IMR-90 (cell line): Measurements from ENCODE around the gene LRP3. TPM values are rescaled to one million over a fixed set of nuclear protein-coding genes. Genes with fewer than 3 reads are reported as not detected.

Experiments
- ATAC-seq: fragments of 200-7000 bp; cut with Tn5 transposase; 2 replicates; pipeline ENCODE4 v1.9.1; 2020; ENCODE audit warnings: low read depth, mild to moderate bottlenecking, moderate library complexity
- BruUV-seq: library from RNA; stranded (reverse); fragments of 400-500 nt; replicated peaks from 2 replicates; lab custom pipeline; 2021; lab: Mats Ljungman, UMichigan
- CTCF ChIA-PET: fragments of 300-600 bp; formaldehyde crosslinking; extraction: SDS; loops from one replicate; lab custom pipeline; 2021; ENCODE audit warnings: antibody characterized with exemption; lab: Yijun Ruan, JAX
- POLR2A ChIA-PET: fragments of 300-600 bp; sonication (Branson Sonifier 250); formaldehyde crosslinking; loops from one replicate; lab custom pipeline; 2022; ENCODE audit warnings: antibody characterized with exemption; ENCODE audit not compliant: unreplicated experiment; lab: Charles Lee
- DNase-seq: peaks from one replicate; pipeline ENCODE4 v3.0.0; 2013
- H2AFZ ChIP-seq: replicated peaks from 2 replicates; pipeline ENCODE3; 2013; ENCODE audit warnings: low read length, mild to moderate bottlenecking; ENCODE audit not compliant: poor library complexity
- H2AK5ac ChIP-seq: 2 replicates; pipeline ENCODE4 v1.6.1; 2013; ENCODE audit warnings: low read depth, low read length, inconsistent platforms
- H2AK9ac ChIP-seq: replicated peaks from 2 replicates; pipeline ENCODE3; 2013; ENCODE audit warnings: mild to moderate bottlenecking, low read depth, low read length, moderate library complexity; ENCODE audit not compliant: poor library complexity
- H2BK120ac ChIP-seq: 2 replicates; pipeline ENCODE4 v1.6.1; 2013; ENCODE audit warnings: low read depth, low read length, inconsistent platforms
- H2BK15ac ChIP-seq: 3 replicates; pipeline ENCODE4 v1.6.1; 2013; ENCODE audit warnings: low read depth, low read length, inconsistent platforms
- H2BK20ac ChIP-seq: 2 replicates; pipeline ENCODE4 v1.6.1; 2013; ENCODE audit warnings: low read depth, mild to moderate bottlenecking, inconsistent platforms, low read length, moderate library complexity
- H2BK5ac ChIP-seq: 2 replicates; pipeline ENCODE4 v1.6.1; 2013; ENCODE audit warnings: mild to moderate bottlenecking, low read depth, low read length, inconsistent platforms; ENCODE audit not compliant: poor library complexity, severe bottlenecking
- H3K14ac ChIP-seq: replicated peaks from 2 replicates; pipeline ENCODE4 v1.6.1; 2013; ENCODE audit warnings: low read depth, low read length, inconsistent platforms
- H3K18ac ChIP-seq: 2 replicates; pipeline ENCODE4 v1.6.1; 2013; ENCODE audit warnings: low read depth, low read length, control low read depth
- H3K23ac ChIP-seq: 2 replicates; pipeline ENCODE4 v1.6.1; 2013; ENCODE audit warnings: low read depth, low read length, inconsistent platforms
- H3K27ac ChIP-seq: 2 replicates; pipeline ENCODE4 v1.5.1; 2013; ENCODE audit warnings: mild to moderate bottlenecking, control low read depth, low read length; ENCODE audit not compliant: insufficient read depth
- H3K27me3 ChIP-seq: 2 replicates; pipeline ENCODE4 v1.6.1; 2013; ENCODE audit warnings: low read length; ENCODE audit not compliant: control insufficient read depth, insufficient read depth
- H3K36me3 ChIP-seq: 2 replicates; pipeline ENCODE4 v1.6.1; 2013; ENCODE audit warnings: low read length, mixed read lengths; ENCODE audit not compliant: control insufficient read depth, insufficient read depth
- H3K4ac ChIP-seq: 2 replicates; pipeline ENCODE4 v1.6.1; 2013; ENCODE audit warnings: low read depth, low read length, inconsistent platforms
- H3K4me1 ChIP-seq: 2 replicates; pipeline ENCODE4 v1.6.1; 2013; ENCODE audit warnings: low read length, mixed read lengths; ENCODE audit not compliant: control insufficient read depth, insufficient read depth
- H3K4me2 ChIP-seq: 2 replicates; pipeline ENCODE4 v1.6.1; 2013; ENCODE audit warnings: low read depth, mild to moderate bottlenecking, control low read depth, low read length, moderate library complexity
- H3K4me3 ChIP-seq: 2 replicates; pipeline ENCODE4 v1.5.1; 2013; ENCODE audit warnings: low read depth, mild to moderate bottlenecking, control low read depth, low read length, moderate library complexity; ENCODE audit not compliant: insufficient read depth
- H3K56ac ChIP-seq: 2 replicates; pipeline ENCODE4 v1.6.1; 2013; ENCODE audit warnings: low read length, inconsistent platforms; ENCODE audit not compliant: insufficient read depth; ENCODE audit errors: extremely low read depth
- H3K79me1 ChIP-seq, 2 experiments: 2 replicates each; pipeline ENCODE4 v1.6.1; 2013; ENCODE audit warnings: low read length in 2 of 2, inconsistent platforms in 1 of 2, low read depth in 1 of 2
- H3K9ac ChIP-seq: 2 replicates; pipeline ENCODE4 v1.6.1; 2013; ENCODE audit warnings: low read depth, low read length, control low read depth
- H3K9me1 ChIP-seq: 2 replicates; pipeline ENCODE4 v1.6.1; 2013; ENCODE audit warnings: low read length, inconsistent platforms; ENCODE audit not compliant: insufficient read depth
- H3K9me3 ChIP-seq: 2 replicates; pipeline ENCODE4 v1.6.1; 2013; ENCODE audit warnings: low read length; ENCODE audit not compliant: control insufficient read depth, insufficient read depth
- H4K20me1 ChIP-seq: 2 replicates; pipeline ENCODE4 v1.6.1; 2013; ENCODE audit warnings: low read length, inconsistent platforms; ENCODE audit not compliant: insufficient read depth
- H4K5ac ChIP-seq: 2 replicates; pipeline ENCODE4 v1.6.1; 2013; ENCODE audit warnings: mild to moderate bottlenecking, low read depth, low read length, control low read depth
- H4K8ac ChIP-seq, 2 experiments: 2 replicates each; pipeline ENCODE4 v1.6.1; 2013; ENCODE audit warnings: low read depth in 2 of 2, low read length in 2 of 2, control low read depth in 1 of 2, inconsistent platforms in 1 of 2
- H4K91ac ChIP-seq: 2 replicates; pipeline ENCODE4 v1.6.1; 2013; ENCODE audit warnings: low read depth, low read length, inconsistent platforms; ENCODE audit not compliant: insufficient read depth
- CEBPB ChIP-seq: IDR thresholded peaks from 2 replicates; pipeline ENCODE4 v1.6.1; 2012; ENCODE audit warnings: low read depth, low read length, improper control_type of control experiment
- CHD1 ChIP-seq: IDR thresholded peaks from 2 replicates; pipeline ENCODE4 v1.6.1; 2012; ENCODE audit warnings: low read depth, low read length, improper control_type of control experiment
- CTCF ChIP-seq: conservative IDR thresholded peaks from 2 replicates; pipeline ENCODE4 v1.5.1; 2012; ENCODE audit warnings: mild to moderate bottlenecking, low read depth, low read length, improper control_type of control experiment
- FOS ChIP-seq: fragments of 150-350 bp; IDR thresholded peaks from 2 replicates; pipeline ENCODE4 v1.6.1; 2016; ENCODE audit warnings: low read depth, low read length
- MAFK ChIP-seq: IDR thresholded peaks from 2 replicates; pipeline ENCODE4 v1.6.1; 2012; ENCODE audit warnings: low read depth, low read length, improper control_type of control experiment
- MAZ ChIP-seq: IDR thresholded peaks from 2 replicates; pipeline ENCODE4 v1.6.1; 2012; ENCODE audit warnings: low read depth, mild to moderate bottlenecking, low read length, improper control_type of control experiment, moderate library complexity, borderline replicate concordance
- MXI1 ChIP-seq: IDR thresholded peaks from 2 replicates; pipeline ENCODE4 v1.6.1; 2012; ENCODE audit warnings: low read depth, mild to moderate bottlenecking, low read length, moderate library complexity, borderline replicate concordance
- NFE2L2 ChIP-seq: fragments of 150-350 bp; IDR thresholded peaks from 2 replicates; pipeline ENCODE4 v1.6.1; 2016; ENCODE audit warnings: low read depth, mild to moderate bottlenecking, low read length
- POLR2A ChIP-seq: IDR thresholded peaks from 2 replicates; pipeline ENCODE4 v1.6.1; 2012; ENCODE audit warnings: mild to moderate bottlenecking, low read depth, low read length
- RAD21 ChIP-seq: IDR thresholded peaks from 2 replicates; pipeline ENCODE4 v1.6.1; 2012; ENCODE audit warnings: low read length, improper control_type of control experiment
- RCOR1 ChIP-seq: IDR thresholded peaks from 2 replicates; pipeline ENCODE4 v1.6.1; 2012; ENCODE audit warnings: mild to moderate bottlenecking, low read length, improper control_type of control experiment; ENCODE audit not compliant: insufficient replicate concordance
- RFX5 ChIP-seq: IDR thresholded peaks from 2 replicates; pipeline ENCODE4 v1.8.0; 2012; ENCODE audit warnings: low read depth, mild to moderate bottlenecking, low read length, moderate library complexity
- SMC3 ChIP-seq: fragments of 150-350 bp; IDR thresholded peaks from 2 replicates; pipeline ENCODE4 v1.6.1; 2016; ENCODE audit warnings: low read depth, mild to moderate bottlenecking, antibody characterized with exemption, low read length, moderate library complexity
- WGBS, 2 experiments: methylation state at CpG; one replicate each; pipeline versions ENCODE4 v1.1.5 to v1.1.7; 2013; ENCODE audit warnings: missing lambda C conversion rate in 2 of 2; ENCODE audit not compliant: insufficient read length in 1 of 2; ENCODE audit errors: extremely low coverage in 2 of 2; 5-methylcytosine and 5-hydroxymethylcytosine counted together
- dilution Hi-C: fragments of 300-500 bp; cut with HindIII; formaldehyde crosslinking; loops from one replicate; pipeline ENCODE4 v1.14.3; 2018; ENCODE audit warnings: low sequenced_read_pairs; ENCODE audit not compliant: unreplicated experiment
- in situ Hi-C: fragments of 300-500 bp; cut with MboI; formaldehyde crosslinking; loops from 3 replicates; pipeline ENCODE4 v1.14.3; 2019; ENCODE audit warnings: low sequenced_read_pairs, inconsistent platforms, mixed read lengths
- intact Hi-C: fragments of 100-400 bp; cut with micrococcal nuclease; formaldehyde crosslinking; loops from 2 replicates; pipeline ENCODE4 v1.10.0; 2022
- polyA plus RNA-seq, 3 experiments: library from polyadenylated mRNA; depleted of rRNA; stranded (reverse); fragments of >200 nt; gene quantifications; 2 replicates each; pipeline ENCODE4 v1.2.3, GENCODE V29; 2012; ENCODE audit warnings: low replicate concordance in 1 of 3
- total RNA-seq: library from RNA; depleted of rRNA; stranded (reverse); fragments of >200 nt; gene quantifications from 2 replicates; pipeline ENCODE4 v1.2.3, GENCODE V29; 2012
- TF ChIP-seq, protein P1 (sequence below): fragments of 150-350 bp; IDR thresholded peaks from 2 replicates; pipeline ENCODE4 v1.6.1; 2017; ENCODE audit warnings: mild to moderate bottlenecking, antibody characterized with exemption, low read length, low read depth
- TF ChIP-seq, protein P2 (sequence below): fragments of 150-350 bp; IDR thresholded peaks from 2 replicates; pipeline ENCODE4 v1.6.1; 2016; ENCODE audit warnings: low read depth, mild to moderate bottlenecking, low read length, moderate library complexity, borderline replicate concordance

Gene LRP3
- total and polyA plus RNA-seq, 2 of the 4 experiments (the other 2 are of a cell fraction), result 8.4 to 20.2 TPM

DNA sequence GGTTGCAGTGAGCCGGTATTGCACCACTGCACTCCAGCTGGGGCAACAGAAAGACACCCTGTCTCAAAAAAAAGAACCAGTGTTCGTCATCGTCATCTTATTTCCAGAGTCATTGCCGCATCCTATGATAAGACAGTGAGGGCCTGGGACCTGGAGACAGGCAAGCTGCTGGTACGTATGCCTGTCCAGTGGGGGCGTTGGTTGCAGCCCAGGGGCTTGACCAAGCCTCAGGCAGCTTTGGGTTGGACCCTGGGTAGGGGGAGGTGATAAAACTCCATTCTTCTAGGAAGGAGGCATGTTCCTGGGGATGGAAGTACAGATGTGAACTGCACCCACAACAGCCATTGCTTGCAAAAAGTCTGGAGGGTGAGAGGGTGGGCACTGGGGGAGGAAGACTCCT is 46.6 kb upstream of the LRP3 start:
- Histone ChIP-seq H2AFZ (no peak overlapping the region), H3K9me1 (no peaks in the 10 kb centered on the region), H3K27me3 (no peaks in the 10 kb centered on the region), H3K79me1 (no peaks in the 10 kb centered on the region), H2BK20ac (no peak overlapping the region), H4K91ac (no peak overlapping the region), H3K9ac (no peak overlapping the region), H4K20me1 (no peaks in the 10 kb centered on the region), H3K4ac (no peak overlapping the region), H3K4me2 (no peak overlapping the region), H2AK5ac (no peak overlapping the region), H3K14ac (no peak overlapping the region), H3K9me3 (no peaks in the 10 kb centered on the region), H3K18ac (no peak overlapping the region), H4K8ac (no peak overlapping the region), H3K4me1 (no peaks in the 10 kb centered on the region; the same call in 1 of the 2 replicates), H3K36me3 (no peaks in the 10 kb centered on the region), H2BK15ac (no peak overlapping the region), H4K5ac (no peak overlapping the region), H3K23ac (no peak overlapping the region), H3K56ac (no peak overlapping the region), H3K4me3 (no peak overlapping the region), H2BK120ac (no peak overlapping the region), H2AK9ac (no peak overlapping the region), H3K27ac (no peak overlapping the region), H2BK5ac (no peak overlapping the region)
- BruUV-seq, result no TSS peak
- ATAC-seq, result no peak
- CTCF ChIA-PET, result no interaction called here
- dilution Hi-C loops (no loop called here), in situ Hi-C loops (no loop called here), intact Hi-C loops (no loop called here)
- no peak for TF ChIP-seq MAFK
- TF ChIP-seq RAD21, result no peak
- no peak for TF ChIP-seq CHD1
- TF ChIP-seq RCOR1, result no peak
- no peak for TF ChIP-seq MXI1
- TF ChIP-seq, protein P1, sequence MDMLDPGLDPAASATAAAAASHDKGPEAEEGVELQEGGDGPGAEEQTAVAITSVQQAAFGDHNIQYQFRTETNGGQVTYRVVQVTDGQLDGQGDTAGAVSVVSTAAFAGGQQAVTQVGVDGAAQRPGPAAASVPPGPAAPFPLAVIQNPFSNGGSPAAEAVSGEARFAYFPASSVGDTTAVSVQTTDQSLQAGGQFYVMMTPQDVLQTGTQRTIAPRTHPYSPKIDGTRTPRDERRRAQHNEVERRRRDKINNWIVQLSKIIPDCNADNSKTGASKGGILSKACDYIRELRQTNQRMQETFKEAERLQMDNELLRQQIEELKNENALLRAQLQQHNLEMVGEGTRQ, result no peak
- no peak for TF ChIP-seq POLR2A
- no peak for TF ChIP-seq RFX5
- TF ChIP-seq SMC3, result no peak
- TF ChIP-seq NFE2L2, result no peak
- TF ChIP-seq MAZ, result no peak
- TF ChIP-seq CTCF, result no peak
- TF ChIP-seq FOS, result no peak
- TF ChIP-seq, protein P2, sequence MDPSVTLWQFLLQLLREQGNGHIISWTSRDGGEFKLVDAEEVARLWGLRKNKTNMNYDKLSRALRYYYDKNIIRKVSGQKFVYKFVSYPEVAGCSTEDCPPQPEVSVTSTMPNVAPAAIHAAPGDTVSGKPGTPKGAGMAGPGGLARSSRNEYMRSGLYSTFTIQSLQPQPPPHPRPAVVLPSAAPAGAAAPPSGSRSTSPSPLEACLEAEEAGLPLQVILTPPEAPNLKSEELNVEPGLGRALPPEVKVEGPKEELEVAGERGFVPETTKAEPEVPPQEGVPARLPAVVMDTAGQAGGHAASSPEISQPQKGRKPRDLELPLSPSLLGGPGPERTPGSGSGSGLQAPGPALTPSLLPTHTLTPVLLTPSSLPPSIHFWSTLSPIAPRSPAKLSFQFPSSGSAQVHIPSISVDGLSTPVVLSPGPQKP, result no peak
- no peak for TF ChIP-seq CEBPB
- DNase-seq, result no peak
- POLR2A ChIA-PET, result no interaction called here
- WGBS, 2 experiments, result 74% methylated on average over 6 of the region's 6 CpGs; no CpG with 5 or more reads in 1 of the 2 experiments
